ENCODE data around the gene PP2D1. TPM values are rescaled to one million over a fixed set of nuclear protein-coding genes. Genes with fewer than 3 reads are reported as not detected.
A peak's percentile ranks its signal among the peaks of the same experiment; 100 is the strongest.

PP2D1 gene
- total and polyA plus RNA-seq, 9 of the 15 experiments (the other 6 are each of a cell fraction or from before 2014, with no cell fraction given) = 0.07 to 0.10 TPM; not detected in 7

DNA sequence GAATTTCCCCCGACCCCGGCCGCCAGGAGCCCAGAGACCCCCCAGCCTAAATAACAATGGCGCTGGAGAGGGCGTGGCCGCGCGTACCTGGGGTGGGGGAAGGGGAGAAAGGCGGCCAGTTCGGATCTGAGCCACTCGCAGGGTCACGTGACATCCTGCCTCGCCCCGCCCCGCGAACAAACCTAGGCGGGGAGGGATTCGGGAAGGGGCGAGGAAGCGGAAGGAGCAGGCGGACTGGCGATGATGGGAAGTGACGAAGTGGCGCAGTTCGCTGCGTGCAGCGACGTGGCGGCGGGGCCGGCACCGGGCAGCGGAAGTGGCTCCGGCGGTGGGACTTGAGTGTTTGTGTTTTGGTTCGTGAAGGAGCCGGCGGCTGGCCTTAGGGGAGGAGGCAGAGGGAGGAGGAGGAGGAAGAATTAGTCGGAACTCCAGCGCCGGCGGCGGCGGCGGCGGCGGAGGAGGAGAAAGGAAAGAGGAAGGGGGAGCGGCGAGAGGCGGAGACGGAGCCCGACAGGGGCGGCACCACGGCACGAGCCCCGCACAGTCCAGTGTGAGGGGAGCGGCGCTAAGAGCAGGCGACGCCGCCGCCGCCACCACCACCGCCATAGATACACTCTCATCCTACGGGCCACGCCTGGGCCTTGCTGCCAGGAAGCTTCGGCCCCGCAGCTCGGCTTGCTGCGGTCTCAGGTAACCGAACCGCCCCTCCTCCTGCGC lies 65.1 kb downstream of the PP2D1 start, which contains the start of gene RAB5A (continued):
- TF ChIP-seq NCOA1 (IDR thresholded peaks at IDR 0.05; ENCODE audit: low read depth) (peak; percentile 94), ZNF175 (CRISPR knock-in tag; IDR thresholded peaks at IDR 0.05; ENCODE audit: low read depth) (peak; percentile 54; the same call in 1 of the 2 replicates), DDX20 (tag; IDR thresholded peaks at IDR 0.05; ENCODE audit: low read depth) (no peak), PYGO2 (tag; IDR thresholded peaks at IDR 0.05) (no peak), ZNF77 (CRISPR knock-in tag; IDR thresholded peaks at IDR 0.05) (no peak), HNRNPL (IDR thresholded peaks at IDR 0.05; ENCODE audit: low read depth, low read length) (peak; percentile 61; the same call in 1 of the 2 replicates), U2AF2 (optimal IDR thresholded peaks at IDR 0.05; ENCODE audit: low read depth, low read length) (no peak), ZKSCAN3 (CRISPR knock-in tag; IDR thresholded peaks at IDR 0.05) (no peak), ELF1 (tag; IDR thresholded peaks at IDR 0.05) (peak; percentile 95), ZBTB7A (IDR thresholded peaks at IDR 0.05; ENCODE audit: borderline replicate concordance, control insufficient read depth, low read depth, low read length) (peak; percentile 93), CHD1 (IDR thresholded peaks at IDR 0.05; ENCODE audit: low read length) (peak; percentile 75)
- TF ChIP-seq, protein P1, sequence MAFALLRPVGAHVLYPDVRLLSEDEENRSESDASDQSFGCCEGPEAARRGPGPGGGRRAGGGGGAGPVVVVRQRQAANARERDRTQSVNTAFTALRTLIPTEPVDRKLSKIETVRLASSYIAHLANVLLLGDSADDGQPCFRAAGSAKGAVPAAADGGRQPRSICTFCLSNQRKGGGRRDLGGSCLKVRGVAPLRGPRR (CRISPR knock-in tag; IDR thresholded peaks at IDR 0.05) = no peak
- TF ChIP-seq, protein P2, sequence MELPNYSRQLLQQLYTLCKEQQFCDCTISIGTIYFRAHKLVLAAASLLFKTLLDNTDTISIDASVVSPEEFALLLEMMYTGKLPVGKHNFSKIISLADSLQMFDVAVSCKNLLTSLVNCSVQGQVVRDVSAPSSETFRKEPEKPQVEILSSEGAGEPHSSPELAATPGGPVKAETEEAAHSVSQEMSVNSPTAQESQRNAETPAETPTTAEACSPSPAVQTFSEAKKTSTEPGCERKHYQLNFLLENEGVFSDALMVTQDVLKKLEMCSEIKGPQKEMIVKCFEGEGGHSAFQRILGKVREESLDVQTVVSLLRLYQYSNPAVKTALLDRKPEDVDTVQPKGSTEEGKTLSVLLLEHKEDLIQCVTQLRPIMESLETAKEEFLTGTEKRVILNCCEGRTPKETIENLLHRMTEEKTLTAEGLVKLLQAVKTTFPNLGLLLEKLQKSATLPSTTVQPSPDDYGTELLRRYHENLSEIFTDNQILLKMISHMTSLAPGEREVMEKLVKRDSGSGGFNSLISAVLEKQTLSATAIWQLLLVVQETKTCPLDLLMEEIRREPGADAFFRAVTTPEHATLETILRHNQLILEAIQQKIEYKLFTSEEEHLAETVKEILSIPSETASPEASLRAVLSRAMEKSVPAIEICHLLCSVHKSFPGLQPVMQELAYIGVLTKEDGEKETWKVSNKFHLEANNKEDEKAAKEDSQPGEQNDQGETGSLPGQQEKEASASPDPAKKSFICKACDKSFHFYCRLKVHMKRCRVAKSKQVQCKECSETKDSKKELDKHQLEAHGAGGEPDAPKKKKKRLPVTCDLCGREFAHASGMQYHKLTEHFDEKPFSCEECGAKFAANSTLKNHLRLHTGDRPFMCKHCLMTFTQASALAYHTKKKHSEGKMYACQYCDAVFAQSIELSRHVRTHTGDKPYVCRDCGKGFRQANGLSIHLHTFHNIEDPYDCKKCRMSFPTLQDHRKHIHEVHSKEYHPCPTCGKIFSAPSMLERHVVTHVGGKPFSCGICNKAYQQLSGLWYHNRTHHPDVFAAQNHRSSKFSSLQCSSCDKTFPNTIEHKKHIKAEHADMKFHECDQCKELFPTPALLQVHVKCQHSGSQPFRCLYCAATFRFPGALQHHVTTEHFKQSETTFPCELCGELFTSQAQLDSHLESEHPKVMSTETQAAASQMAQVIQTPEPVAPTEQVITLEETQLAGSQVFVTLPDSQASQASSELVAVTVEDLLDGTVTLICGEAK (IDR thresholded peaks at IDR 0.05) = peak; percentile 98
- TF ChIP-seq, protein P2 (CRISPR knock-in tag; IDR thresholded peaks at IDR 0.05) = no peak
- TF ChIP-seq, protein P3, sequence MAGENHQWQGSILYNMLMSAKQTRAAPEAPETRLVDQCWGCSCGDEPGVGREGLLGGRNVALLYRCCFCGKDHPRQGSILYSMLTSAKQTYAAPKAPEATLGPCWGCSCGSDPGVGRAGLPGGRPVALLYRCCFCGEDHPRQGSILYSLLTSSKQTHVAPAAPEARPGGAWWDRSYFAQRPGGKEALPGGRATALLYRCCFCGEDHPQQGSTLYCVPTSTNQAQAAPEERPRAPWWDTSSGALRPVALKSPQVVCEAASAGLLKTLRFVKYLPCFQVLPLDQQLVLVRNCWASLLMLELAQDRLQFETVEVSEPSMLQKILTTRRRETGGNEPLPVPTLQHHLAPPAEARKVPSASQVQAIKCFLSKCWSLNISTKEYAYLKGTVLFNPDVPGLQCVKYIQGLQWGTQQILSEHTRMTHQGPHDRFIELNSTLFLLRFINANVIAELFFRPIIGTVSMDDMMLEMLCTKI (IDR thresholded peaks at IDR 0.05; ENCODE audit: partially characterized antibody) = no peak
- TF ChIP-seq, protein P4, sequence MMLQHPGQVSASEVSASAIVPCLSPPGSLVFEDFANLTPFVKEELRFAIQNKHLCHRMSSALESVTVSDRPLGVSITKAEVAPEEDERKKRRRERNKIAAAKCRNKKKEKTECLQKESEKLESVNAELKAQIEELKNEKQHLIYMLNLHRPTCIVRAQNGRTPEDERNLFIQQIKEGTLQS (IDR thresholded peaks at IDR 0.05) = no peak; the same call in 1 of the 2 replicates
- TF ChIP-seq, protein P4 (CRISPR knock-in tag; conservative IDR thresholded peaks at IDR 0.05) = no peak; the same call in 1 of the 2 replicates

Measured in K562 (cell line).